HG03159 (cell line): ENCODE results near the gene AUTS2.

Experiments
- ATAC-seq: cut with Tn5 transposase; IDR thresholded peaks from one replicate; pipeline ENCODE4 v1.9.1; 2021; ENCODE audit warnings: mild to moderate bottlenecking, moderate library complexity; ENCODE audit not compliant: unreplicated experiment

AUTS2 gene

DNA sequence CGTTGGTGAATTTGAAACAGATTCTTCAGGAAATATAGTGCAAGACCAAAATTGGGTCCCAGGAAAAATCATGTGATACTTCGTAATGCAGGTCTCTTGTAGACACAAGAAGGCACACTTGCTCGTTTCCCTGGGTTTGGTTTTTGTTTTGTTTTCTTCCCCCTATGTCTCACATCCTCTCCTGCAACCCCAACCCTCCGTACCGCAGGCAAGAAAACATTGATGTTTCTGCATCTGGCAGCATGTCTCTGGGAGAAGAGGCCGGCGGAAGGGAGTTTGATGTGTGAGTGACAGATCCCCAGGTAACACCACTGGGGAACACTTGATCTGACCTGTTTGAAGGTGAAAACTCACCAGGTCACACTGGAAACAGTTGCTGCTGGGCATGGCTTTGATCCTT lies 718.5 kb downstream of the AUTS2 start:
- no peak for ATAC-seq

DNA sequence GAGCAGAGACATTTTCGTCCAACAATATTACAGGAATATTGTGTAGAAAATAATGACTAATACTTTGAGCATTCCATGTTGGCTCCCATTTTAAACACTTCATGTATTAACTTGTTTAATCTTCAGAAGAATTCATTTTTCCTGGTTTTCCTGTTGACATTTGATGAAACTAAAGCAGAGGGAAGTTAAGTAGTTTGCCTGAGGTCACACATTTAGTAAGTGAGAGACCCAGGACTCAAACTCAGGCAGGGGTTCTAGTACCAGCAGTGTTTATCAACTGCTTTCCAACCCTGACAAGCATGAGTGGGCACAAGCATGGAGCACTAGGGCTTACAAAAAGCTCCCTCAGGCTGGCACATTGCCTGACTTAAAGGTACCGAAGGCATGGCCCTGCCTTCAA lies 719.1 kb downstream of the AUTS2 start:
- ATAC-seq: no peak

DNA sequence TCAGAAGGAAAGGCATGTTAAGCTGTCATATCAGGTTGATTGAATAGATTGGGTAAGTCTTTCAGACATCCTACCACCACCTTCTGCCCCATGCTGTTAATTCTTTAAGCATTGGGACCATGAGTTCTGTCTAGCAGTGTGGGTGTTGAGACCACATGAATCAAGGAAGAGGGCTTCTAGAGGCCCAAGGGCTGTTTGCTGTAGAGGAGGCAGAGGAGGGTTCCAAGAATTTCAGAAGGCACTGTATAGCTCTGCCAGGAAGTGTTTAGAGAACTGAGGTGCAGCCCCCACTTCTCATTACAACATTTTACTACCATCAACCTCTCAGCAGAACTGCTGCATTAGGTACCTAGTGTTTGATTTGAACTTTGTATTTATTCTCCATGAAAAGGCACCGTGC lies 720.2 kb downstream of the AUTS2 start:
- ATAC-seq: no peak

DNA sequence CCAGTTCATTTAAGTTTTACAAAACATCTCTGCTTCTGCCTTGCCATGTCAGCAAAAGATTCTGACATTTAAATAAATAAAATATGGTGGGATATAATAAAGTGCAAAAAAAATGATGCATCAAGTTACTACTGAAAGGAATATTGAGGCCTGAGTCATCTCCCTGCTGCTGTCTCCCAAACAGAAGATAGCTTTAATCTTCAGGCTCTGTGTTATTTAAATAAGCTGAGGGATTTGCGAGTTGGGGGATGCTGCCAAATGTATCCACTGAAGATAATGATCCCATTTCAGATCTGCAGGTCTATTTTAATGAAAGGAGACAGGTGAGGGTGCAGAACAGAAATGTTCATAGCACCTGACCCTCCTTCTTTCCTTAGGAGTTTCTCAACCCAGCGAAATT lies 720.8 kb downstream of the AUTS2 start:
- no peak for ATAC-seq

GRCh38 chr7:70321016-70321590 lies 722.8 kb downstream of the AUTS2 start:
- no peak for ATAC-seq

GRCh38 chr7:70322856-70323255 lies 724.6 kb downstream of the AUTS2 start:
- no peak for ATAC-seq

- no peak for ATAC-seq
Observed at GRCh38 chr7:70325509-70326101, 727.3 kb downstream of the AUTS2 start.

- no peak for ATAC-seq
Observed at GRCh38 chr7:70334295-70334694, 736.0 kb downstream of the AUTS2 start.

GRCh38 chr7:70334871-70335270 lies 736.6 kb downstream of the AUTS2 start:
- ATAC-seq: no peak

- no peak for ATAC-seq
Observed at GRCh38 chr7:70336536-70336935, 738.3 kb downstream of the AUTS2 start.

DNA sequence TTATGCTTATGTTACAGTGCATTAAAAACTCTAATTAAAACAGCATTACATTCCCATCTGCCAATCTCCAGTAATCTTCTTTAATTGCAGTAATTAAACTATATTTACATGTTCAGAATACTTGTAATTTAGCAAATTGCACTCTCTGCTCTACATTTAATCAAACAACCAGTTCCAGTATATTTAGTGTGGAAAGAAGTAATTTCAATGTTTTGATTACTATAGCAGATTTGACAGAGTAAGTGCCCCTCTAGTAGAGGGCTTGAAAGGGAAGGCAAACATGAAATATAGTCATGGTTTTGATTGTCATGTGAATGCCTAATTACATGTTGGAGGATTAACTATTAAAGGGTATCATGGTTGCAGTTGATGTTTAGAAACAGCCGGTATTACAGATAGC lies 739.7 kb downstream of the AUTS2 start:
- no peak for ATAC-seq

- no peak for ATAC-seq
Observed at GRCh38 chr7:70340236-70340635, 742.0 kb downstream of the AUTS2 start.

DNA sequence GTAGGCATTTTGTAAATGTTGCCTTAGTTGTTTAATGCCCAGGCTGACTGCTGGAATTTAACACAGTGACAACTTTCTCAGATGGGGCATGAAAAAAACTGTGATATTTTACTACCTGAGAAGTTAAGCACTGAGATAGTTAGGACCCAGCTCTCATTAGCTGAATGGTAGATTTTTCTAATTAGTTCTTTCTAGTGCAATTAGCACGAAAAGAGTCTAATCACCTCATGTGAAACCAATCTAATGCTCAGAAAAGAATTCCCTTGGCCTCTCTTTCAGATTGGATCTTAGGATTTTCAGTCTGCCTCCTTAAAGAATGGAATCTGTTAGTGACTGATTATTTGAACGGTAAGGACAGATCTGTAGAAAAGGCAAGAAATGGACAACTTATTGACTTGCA lies 743.2 kb downstream of the AUTS2 start:
- no peak for ATAC-seq

DNA sequence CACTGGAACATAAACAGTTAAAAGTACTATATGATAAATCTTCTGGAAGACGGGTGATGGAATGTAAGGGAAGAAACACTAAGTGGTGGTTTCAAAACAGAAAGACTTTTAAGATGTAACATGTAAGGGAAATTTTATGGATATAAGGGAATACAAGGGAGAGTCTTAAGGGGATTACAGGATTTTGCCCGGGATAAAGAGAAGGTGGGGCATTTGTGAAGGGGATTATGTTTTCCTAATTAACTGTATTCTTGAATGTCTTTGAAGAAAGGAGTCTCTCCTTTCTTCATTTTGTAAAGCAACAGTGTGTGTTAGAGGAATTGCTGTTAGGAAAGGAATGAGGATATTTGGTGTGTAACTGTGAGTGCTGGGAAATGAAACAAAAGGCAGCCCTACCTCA lies 745.2 kb downstream of the AUTS2 start:
- no peak for ATAC-seq

- no peak for ATAC-seq
Observed at GRCh38 chr7:70344726-70345125, 746.5 kb downstream of the AUTS2 start.

- no peak for ATAC-seq
Observed at GRCh38 chr7:70346844-70347462, 748.7 kb downstream of the AUTS2 start.

GRCh38 chr7:70347463-70348254 lies 749.4 kb downstream of the AUTS2 start:
- ATAC-seq: peak; percentile 97

- ATAC-seq: no peak
Observed at GRCh38 chr7:70349031-70349430, 750.8 kb downstream of the AUTS2 start.

- ATAC-seq: no peak
Observed at GRCh38 chr7:70349819-70350218, 751.5 kb downstream of the AUTS2 start.

DNA sequence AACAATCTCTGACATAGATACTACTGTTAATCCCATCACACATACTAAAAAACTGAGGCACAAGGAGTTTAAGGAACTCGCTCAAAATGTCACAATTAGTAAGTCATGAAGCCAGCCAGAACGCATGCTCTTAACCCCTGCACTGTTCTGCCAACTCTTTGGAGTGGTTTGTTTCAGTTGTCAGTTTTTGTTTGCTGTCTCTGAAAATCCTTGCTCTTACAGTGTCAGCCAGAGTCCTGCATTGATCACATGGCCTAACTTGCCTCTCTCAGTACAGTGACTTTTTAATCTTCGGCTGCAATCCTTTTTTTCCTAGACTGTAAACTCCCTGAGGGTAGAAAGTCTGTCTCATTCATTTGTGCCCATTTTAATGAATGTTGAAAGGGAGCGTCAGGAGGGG lies 753.8 kb downstream of the AUTS2 start:
- no peak for ATAC-seq

- ATAC-seq: no peak
Observed at GRCh38 chr7:70352906-70353305, 754.6 kb downstream of the AUTS2 start.
